ENCODE results near the gene FBXO15.

The FBXO15 gene

DNA sequence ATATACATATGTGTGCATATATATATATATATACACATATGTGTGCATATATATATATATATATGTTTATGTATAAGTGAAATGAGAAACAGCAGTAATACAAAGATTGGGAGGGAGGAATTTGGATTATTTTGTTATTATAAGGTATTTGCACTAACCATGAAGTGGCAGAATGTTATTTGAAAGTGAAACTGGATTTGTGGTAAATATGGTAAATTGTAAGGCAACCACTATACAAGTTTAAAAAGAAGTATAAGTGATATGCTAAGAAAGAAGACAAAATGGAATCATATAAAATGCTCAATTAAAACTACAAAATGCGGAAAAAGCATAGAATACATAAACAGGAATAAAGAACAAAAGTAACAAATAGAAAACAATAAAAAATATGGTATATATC, 37.5 kb downstream of the FBXO15 start:
- no peak overlapping the region for H3K9ac ChIP-seq (ENCODE audit: low read length)
- H3K4me1 ChIP-seq (ENCODE audit: control insufficient read depth, insufficient read depth, low read length): no peaks in the 10 kb centered on the region
- no peak overlapping the region for H3K4me3 ChIP-seq (ENCODE audit: low read length)
- peaks cover 19% of the 10 kb centered on the region for H3K9me3 ChIP-seq (ENCODE audit: control insufficient read depth, low read length)
- no peaks in the 10 kb centered on the region for H3K36me3 ChIP-seq (ENCODE audit: control insufficient read depth, insufficient read depth, low read length, severe bottlenecking)
- no peak for DNase-seq (ENCODE audit: low read depth)
- no peaks in the 10 kb centered on the region for H3K27me3 ChIP-seq (replicated peaks; ENCODE audit: control insufficient read depth, insufficient read depth, low read length)

- Histone ChIP-seq H3K9me3 (ENCODE audit: control insufficient read depth, low read length) (peaks cover 28% of the 10 kb centered on the region), H3K36me3 (ENCODE audit: control insufficient read depth, insufficient read depth, low read length, severe bottlenecking) (no peaks in the 10 kb centered on the region), H3K4me1 (ENCODE audit: control insufficient read depth, insufficient read depth, low read length) (no peaks in the 10 kb centered on the region), H3K4me3 (ENCODE audit: low read length) (no peak overlapping the region), H3K9ac (ENCODE audit: low read length) (no peak overlapping the region), H3K27me3 (replicated peaks; ENCODE audit: control insufficient read depth, insufficient read depth, low read length) (no peaks in the 10 kb centered on the region)
- DNase-seq (ENCODE audit: low read depth): no peak
These were observed 39.2 kb downstream of the FBXO15 start for GRCh38 chr18:74108460-74108859.

- no peak for DNase-seq (ENCODE audit: low read depth)
- Histone ChIP-seq H3K9me3 (ENCODE audit: control insufficient read depth, low read length) (peaks cover 5% of the 10 kb centered on the region), H3K4me1 (ENCODE audit: control insufficient read depth, insufficient read depth, low read length) (no peaks in the 10 kb centered on the region), H3K4me3 (ENCODE audit: low read length) (no peak overlapping the region), H3K9ac (ENCODE audit: low read length) (no peak overlapping the region), H3K27me3 (replicated peaks; ENCODE audit: control insufficient read depth, insufficient read depth, low read length) (no peaks in the 10 kb centered on the region), H3K36me3 (ENCODE audit: control insufficient read depth, insufficient read depth, low read length, severe bottlenecking) (no peaks in the 10 kb centered on the region)
These were observed 49.8 kb downstream of the FBXO15 start for GRCh38 chr18:74097803-74098202.

GRCh38 chr18:74092922-74093321, 54.7 kb downstream of the FBXO15 start:
- Histone ChIP-seq H3K4me1 (ENCODE audit: control insufficient read depth, insufficient read depth, low read length) (no peaks in the 10 kb centered on the region), H3K4me3 (ENCODE audit: low read length) (no peak overlapping the region), H3K9ac (ENCODE audit: low read length) (no peak overlapping the region), H3K9me3 (ENCODE audit: control insufficient read depth, low read length) (peaks cover 7% of the 10 kb centered on the region), H3K27me3 (replicated peaks; ENCODE audit: control insufficient read depth, insufficient read depth, low read length) (peaks cover 7% of the 10 kb centered on the region), H3K36me3 (ENCODE audit: control insufficient read depth, insufficient read depth, low read length, severe bottlenecking) (no peaks in the 10 kb centered on the region)
- no peak for DNase-seq (ENCODE audit: low read depth)

DNA sequence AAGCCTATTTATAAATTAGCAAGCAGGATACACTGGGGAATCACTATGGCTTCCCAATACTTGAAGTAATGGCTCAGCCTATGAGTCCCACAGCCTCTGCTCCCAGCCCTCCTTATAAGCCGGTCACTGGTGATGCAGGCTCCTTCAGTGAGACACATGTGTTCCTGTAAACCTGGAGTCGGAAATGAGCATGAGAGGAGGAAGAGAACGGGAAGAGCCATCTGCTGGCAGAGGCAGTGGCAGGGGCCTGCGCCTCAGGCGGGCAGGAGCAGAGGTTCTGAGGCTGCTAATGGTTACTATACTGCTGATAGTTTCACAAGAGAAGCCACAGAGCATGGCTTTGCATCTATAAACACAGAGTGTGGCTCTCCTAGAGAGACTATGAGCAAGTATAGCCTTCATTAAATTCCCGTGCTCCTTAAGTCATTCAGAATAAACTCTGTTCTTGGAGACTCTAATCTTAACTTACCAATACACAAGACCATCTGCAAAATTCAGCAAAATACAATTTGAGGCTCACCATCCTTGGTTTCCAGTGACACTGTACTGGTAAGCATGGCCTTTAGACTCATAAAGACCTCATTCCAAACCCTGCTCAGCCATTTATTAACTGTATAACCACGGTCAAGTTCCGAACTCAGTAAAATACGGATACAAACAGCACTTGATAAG, 63.3 kb downstream of the FBXO15 start:
- DNase-seq (ENCODE audit: low read depth): no peak
- peaks cover 7% of the 10 kb centered on the region for H3K9me3 ChIP-seq (ENCODE audit: control insufficient read depth, low read length)
- H3K9ac ChIP-seq (ENCODE audit: low read length): no peak overlapping the region

GRCh38 chr18:74083557-74083952, 64.1 kb downstream of the FBXO15 start:
- DNase-seq (ENCODE audit: low read depth): no peak
- Histone ChIP-seq H3K9ac (ENCODE audit: low read length) (no peak overlapping the region), H3K4me1 (ENCODE audit: control insufficient read depth, insufficient read depth, low read length) (no peaks in the 10 kb centered on the region), H3K9me3 (ENCODE audit: control insufficient read depth, low read length) (peaks cover 6% of the 10 kb centered on the region), H3K27me3 (replicated peaks; ENCODE audit: control insufficient read depth, insufficient read depth, low read length) (peaks cover 19% of the 10 kb centered on the region), H3K36me3 (ENCODE audit: control insufficient read depth, insufficient read depth, low read length, severe bottlenecking) (no peaks in the 10 kb centered on the region), H3K4me3 (ENCODE audit: low read length) (no peak overlapping the region)

More for the DNA sequence above, 63.3 kb downstream of the FBXO15 start:
- H3K4me1 ChIP-seq (ENCODE audit: control insufficient read depth, insufficient read depth, low read length): no peaks in the 10 kb centered on the region
- H3K36me3 ChIP-seq (ENCODE audit: control insufficient read depth, insufficient read depth, low read length, severe bottlenecking): no peaks in the 10 kb centered on the region
- no peak overlapping the region for H3K4me3 ChIP-seq (ENCODE audit: low read length)
- peaks cover 18% of the 10 kb centered on the region for H3K27me3 ChIP-seq (replicated peaks; ENCODE audit: control insufficient read depth, insufficient read depth, low read length)

DNA sequence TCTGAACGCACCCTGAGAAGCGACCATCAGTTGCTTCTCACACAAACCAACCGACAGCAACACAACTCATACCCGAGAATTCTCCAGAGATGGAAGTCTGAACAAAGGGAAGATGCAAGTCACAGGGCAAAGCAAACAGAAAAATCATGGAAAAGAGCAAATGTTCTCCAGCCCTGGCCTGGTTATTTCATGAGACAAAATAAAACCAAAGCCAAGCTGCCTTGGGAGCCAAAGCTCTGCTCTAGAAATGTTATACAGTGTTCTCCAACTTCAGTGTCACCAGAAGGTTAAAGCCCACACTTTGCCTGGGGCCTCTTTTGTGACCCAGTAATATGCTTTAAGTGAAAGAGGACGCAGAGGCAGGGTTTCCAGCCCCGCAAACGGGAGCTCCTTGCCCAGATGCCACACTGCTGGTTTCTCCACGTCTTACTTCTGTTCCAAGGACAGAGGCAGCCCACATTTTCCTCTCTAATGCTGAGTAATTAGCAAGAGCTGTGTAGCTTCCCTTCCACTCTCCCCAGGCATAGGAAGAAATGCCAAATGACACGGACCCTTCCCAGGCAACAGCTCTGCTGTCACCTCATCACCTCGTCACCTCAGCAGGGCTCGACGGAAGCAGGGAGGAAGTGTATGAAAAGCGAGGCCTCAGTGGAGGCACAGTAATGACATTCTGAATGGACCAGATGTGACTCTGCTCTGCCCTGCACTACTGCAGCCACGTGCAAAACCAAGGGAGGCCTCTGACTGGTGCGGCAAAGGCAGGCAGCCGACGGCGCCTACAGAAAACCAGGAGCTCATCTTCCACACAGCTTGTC, 64.7 kb downstream of the FBXO15 start:
- Histone ChIP-seq H3K4me1 (ENCODE audit: control insufficient read depth, insufficient read depth, low read length) (no peaks in the 10 kb centered on the region), H3K36me3 (ENCODE audit: control insufficient read depth, insufficient read depth, low read length, severe bottlenecking) (no peaks in the 10 kb centered on the region), H3K9me3 (ENCODE audit: control insufficient read depth, low read length) (peaks cover under 1% of the 10 kb centered on the region), H3K9ac (ENCODE audit: low read length) (no peak overlapping the region), H3K27me3 (replicated peaks; ENCODE audit: control insufficient read depth, insufficient read depth, low read length) (peaks cover 21% of the 10 kb centered on the region), H3K4me3 (ENCODE audit: low read length) (no peak overlapping the region)
- peak; percentile 6 for DNase-seq (ENCODE audit: low read depth)

DNA sequence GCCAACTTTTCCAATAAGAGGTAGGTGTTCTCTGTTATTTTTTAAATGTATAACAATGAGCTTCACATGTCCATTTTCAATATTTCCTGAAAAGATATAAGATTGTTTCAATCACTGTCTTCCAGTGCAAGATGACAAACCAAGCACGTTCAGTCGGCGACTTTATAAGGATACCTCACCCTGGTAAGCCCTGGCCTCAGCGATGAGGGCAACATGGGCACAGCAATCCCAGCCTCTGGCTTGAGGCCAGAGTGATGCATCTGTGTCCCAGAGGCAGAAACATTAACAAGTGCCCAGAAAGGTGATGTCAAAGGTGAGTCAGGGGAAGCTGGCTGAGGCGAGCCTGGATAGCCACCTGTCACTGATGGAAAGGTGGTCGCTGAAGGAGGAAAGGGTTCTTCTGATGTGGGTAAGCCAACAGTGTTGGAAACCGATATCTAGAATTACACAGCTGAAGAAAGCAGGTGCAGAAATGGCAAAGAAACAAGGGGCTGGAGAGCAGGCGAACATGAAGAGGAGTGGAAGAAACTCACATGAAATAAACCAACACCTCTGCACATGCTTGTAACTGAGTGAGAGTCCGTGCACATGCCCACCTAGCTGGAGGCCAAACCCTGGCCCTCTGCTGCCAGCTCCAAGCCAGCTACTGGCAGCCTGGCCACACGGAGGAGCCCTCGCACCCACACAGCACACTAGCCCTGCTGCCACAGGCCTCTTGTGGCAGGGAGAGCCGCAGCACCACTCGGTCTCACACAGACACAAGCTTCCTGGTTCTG, 65.5 kb downstream of the FBXO15 start:
- Histone ChIP-seq H3K4me1 (ENCODE audit: control insufficient read depth, insufficient read depth, low read length) (no peaks in the 10 kb centered on the region), H3K36me3 (ENCODE audit: control insufficient read depth, insufficient read depth, low read length, severe bottlenecking) (no peaks in the 10 kb centered on the region), H3K4me3 (ENCODE audit: low read length) (no peak overlapping the region), H3K9ac (ENCODE audit: low read length) (no peak overlapping the region), H3K27me3 (replicated peaks; ENCODE audit: control insufficient read depth, insufficient read depth, low read length) (peaks cover 26% of the 10 kb centered on the region), H3K9me3 (ENCODE audit: control insufficient read depth, low read length) (no peaks in the 10 kb centered on the region)
- DNase-seq (ENCODE audit: low read depth): peak; percentile 30

DNA sequence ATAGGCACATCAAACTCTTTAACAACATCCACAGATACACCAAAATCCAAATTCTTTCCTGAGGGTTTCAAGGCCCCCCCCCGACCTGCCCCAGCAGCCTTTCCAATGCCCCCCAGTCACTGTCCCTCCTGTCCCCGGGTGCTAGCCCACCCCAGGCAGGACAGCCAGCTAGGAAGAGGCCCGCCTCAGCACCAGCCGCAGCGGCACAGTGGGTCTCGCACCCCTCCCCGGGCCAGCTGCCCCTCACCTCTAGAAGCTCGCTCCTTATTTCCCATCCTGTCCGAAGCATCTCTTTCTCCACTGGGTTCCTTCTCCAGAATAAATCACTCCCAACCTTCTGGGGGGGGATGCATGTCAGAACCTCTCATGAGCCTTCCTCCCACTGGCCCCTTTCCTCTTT, 69.4 kb downstream of the FBXO15 start:
- H3K4me1 ChIP-seq (ENCODE audit: control insufficient read depth, insufficient read depth, low read length): no peaks in the 10 kb centered on the region
- H3K4me3 ChIP-seq (ENCODE audit: low read length): no peak overlapping the region
- no peaks in the 10 kb centered on the region for H3K36me3 ChIP-seq (ENCODE audit: control insufficient read depth, insufficient read depth, low read length, severe bottlenecking)
- H3K27me3 ChIP-seq (replicated peaks; ENCODE audit: control insufficient read depth, insufficient read depth, low read length): peaks cover 31% of the 10 kb centered on the region
- H3K9ac ChIP-seq (ENCODE audit: low read length): no peak overlapping the region
- DNase-seq (ENCODE audit: low read depth): no peak
- H3K9me3 ChIP-seq (ENCODE audit: control insufficient read depth, low read length): no peaks in the 10 kb centered on the region

GRCh38 chr18:74074668-74075564, 72.7 kb downstream of the FBXO15 start:
- no peak overlapping the region for H3K9ac ChIP-seq (ENCODE audit: low read length)
- H3K27me3 ChIP-seq (replicated peaks; ENCODE audit: control insufficient read depth, insufficient read depth, low read length): peaks cover 37% of the 10 kb centered on the region
- H3K36me3 ChIP-seq (ENCODE audit: control insufficient read depth, insufficient read depth, low read length, severe bottlenecking): no peaks in the 10 kb centered on the region
- no peak for DNase-seq (ENCODE audit: low read depth)
- H3K4me1 ChIP-seq (ENCODE audit: control insufficient read depth, insufficient read depth, low read length): peaks cover 2% of the 10 kb centered on the region
- H3K4me3 ChIP-seq (ENCODE audit: low read length): no peak overlapping the region
- H3K9me3 ChIP-seq (ENCODE audit: control insufficient read depth, low read length): no peaks in the 10 kb centered on the region

Measured in adipocyte (in vitro differentiated cells).